Adrenal gland (tissue), 12 donors: ENCODE results near the gene RTN3. TPM values are rescaled to one million over a fixed set of nuclear protein-coding genes. Genes with fewer than 3 reads are reported as not detected.

ENCODE experiments used
- DNase-seq, 7 donors: peaks; one replicate each; pipeline ENCODE4 v3.0.0-alpha.2; 2019 to 2020
- H3K27ac ChIP-seq, 5 donors: fragments of 200-600 bp; sonication (generic) in 4 of 5; 1 replicate in 3 of 5; 2 replicates in 2 of 5; pipeline versions ENCODE4 v1.5.1 to v1.8.0; 2016 to 2020; ENCODE audit warnings: mild to moderate bottlenecking in 1 of 5
- H3K27me3 ChIP-seq: fragments of 200-600 bp; 2 replicates; pipeline ENCODE4 v1.8.0; 2021
- H3K36me3 ChIP-seq, 2 donors: fragments of 200-600 bp; replicated peaks in 1 of 2; 1 replicate in 1 of 2; 2 replicates in 1 of 2; pipeline versions ENCODE4 v1.5.1 to v1.8.0; 2018 to 2022
- H3K4me1 ChIP-seq, 2 donors: fragments of 200-600 bp; replicated peaks in 1 of 2; 1 replicate in 1 of 2; 2 replicates in 1 of 2; pipeline versions ENCODE4 v1.5.1 to v1.8.0; 2018 to 2021
- H3K4me3 ChIP-seq, 4 donors: fragments of 200-600 bp; sonication (generic) in 3 of 4; one replicate each; pipeline ENCODE4 v1.5.1; 2016 to 2018
- H3K9me3 ChIP-seq, 3 donors: fragments of 200-600 bp; sonication (generic) in 1 of 3; replicated peaks in 1 of 3; 1 replicate in 2 of 3; 2 replicates in 1 of 3; pipeline versions ENCODE4 v1.5.1 to v1.8.0; 2016 to 2021
- CTCF ChIP-seq, 6 experiments: fragments of 450-650 bp in 4 of 6; fragments of 200-600 bp in 2 of 6; sonication (generic) in 1 of 6; IDR thresholded peaks; 1 replicate in 5 of 6; 2 replicates in 1 of 6; pipeline versions ENCODE4 v1.5.1 to v1.8.0; 2016 to 2021; ENCODE audit warnings: antibody characterized with exemption in 6 of 6, mild to moderate bottlenecking in 2 of 6, moderate library complexity in 1 of 6
- POLR2A ChIP-seq, 2 donors: fragments of 450-650 bp; IDR thresholded peaks; one replicate each; pipeline ENCODE4 v1.6.1; 2017; ENCODE audit warnings: antibody characterized with exemption in 2 of 2, mild to moderate bottlenecking in 2 of 2, moderate library complexity in 1 of 2
- WGBS, 4 donors: extraction: QIAGEN DNeasy Blood & Tissue Kit in 2 of 4; methylation state at CpG; one replicate each; pipeline versions ENCODE4 v1.1.5 to v1.1.7; 2013 to 2017; 5-methylcytosine and 5-hydroxymethylcytosine counted together
- intact Hi-C, 2 donors: fragments of 100-400 bp; cut with DNase I; formaldehyde crosslinking; loops; one replicate each; pipeline versions ENCODE4 v1.14.1 to v1.15.0; 2022 to 2023
- polyA plus RNA-seq, 3 donors: library from polyadenylated mRNA; stranded (reverse); fragments of 200-250 nt in 2 of 3; fragments of 350-450 nt in 1 of 3; fragmentation: Illumina TruSeq in 1 of 3; extraction: RNeasy Lipid Tissue Mini Kit (QIAGEN cat#74804) in 1 of 3; gene quantifications; one replicate each; pipeline ENCODE4 v1.2.3, GENCODE V29; 2013 to 2014
- total RNA-seq, 9 donors: library from RNA; depleted of rRNA in 4 of 9; stranded (reverse); fragments of >200 nt in 4 of 9; fragments of 120-200 nt in 1 of 9; fragmentation: NEBNext Ultra II Directional in 1 of 9; extraction: Animal tissue kit (Norgen Biotek cat#: 25700) in 1 of 9; gene quantifications; one replicate each; pipeline versions ENCODE4 v1.1.0 to v1.2.4, GENCODE V29; 2013 to 2023
- donor health status: healthy with polysubstance abuse.
- donor health status: Bipolar disorder and iron deficiency.
- donor health status: DM: yes; HTN: yes; CAD: no.
- donor health status: DM: no; HTN: no; CAD: no.
- donor health status: DM: no; HTN: no; CAD: no.
- donor health status: DM: yes; HTN: yes; CAD: no.

RTN3 gene
- total and polyA plus RNA-seq, 12 donors, result 42.5 to 174 (median 95.3) TPM

- Histone ChIP-seq H3K4me3 (peak overlapping the region in 1 of 4 donors; percentile 56), H3K4me1 (peaks cover 31 to 43% of the 10 kb centered on the region in 2 donors), H3K36me3 (no peaks in the 10 kb centered on the region), H3K27me3 (no peaks in the 10 kb centered on the region), H3K9me3 (no peaks in the 10 kb centered on the region), H3K27ac (peak overlapping the region in 3 of 5 donors; percentile 13 to 71 (median 33))
- intact Hi-C loops, result loop anchor here in 1 of 2 donors (10.0 kb wide), 1 partner anchor 180 kb away; no protein-coding TSS in a partner anchor
- no peak for TF ChIP-seq CTCF (IDR thresholded peaks at IDR 0.05)
- no peak for TF ChIP-seq POLR2A (IDR thresholded peaks at IDR 0.05)
- peak in 2 of 7 donors; percentile 17 to 25 for DNase-seq
- WGBS, 4 donors, result 64 to 84% (median 68%) methylated on average over 3 to 23 of the region's 23 CpGs
Measured at GRCh38 chr11:63764340-63764678, 83.0 kb downstream of the RTN3 start.

- peak; percentile 45 to 81 (median 71) for DNase-seq
- Histone ChIP-seq H3K4me1 (peaks cover 34 to 49% of the 10 kb centered on the region in 2 donors), H3K36me3 (no peaks in the 10 kb centered on the region), H3K9me3 (no peaks in the 10 kb centered on the region), H3K4me3 (no peak overlapping the region), H3K27ac (peak overlapping the region in 3 of 5 donors; percentile 13 to 71 (median 33)), H3K27me3 (no peaks in the 10 kb centered on the region)
- WGBS, 4 donors, result 54 to 67% (median 59%) methylated on average over 7 to 30 of the region's 30 CpGs
- TF ChIP-seq POLR2A (IDR thresholded peaks at IDR 0.05), result no peak
- TF ChIP-seq CTCF (IDR thresholded peaks at IDR 0.05), result no peak
- intact Hi-C loops, result loop anchor here in 1 of 2 donors (10.0 kb wide), 1 partner anchor 180 kb away; no protein-coding TSS in a partner anchor
Measured at GRCh38 chr11:63764679-63765647, 83.7 kb downstream of the RTN3 start.

GRCh38 chr11:63765688-63766241 lies 84.5 kb downstream of the RTN3 start:
- Histone ChIP-seq H3K27me3 (no peaks in the 10 kb centered on the region), H3K4me3 (no peak overlapping the region), H3K9me3 (no peaks in the 10 kb centered on the region), H3K36me3 (no peaks in the 10 kb centered on the region), H3K27ac (peak overlapping the region in 1 of 5 donors; percentile 33), H3K4me1 (peaks cover 34 to 50% of the 10 kb centered on the region in 2 donors)
- peak in 5 of 7 donors; percentile 21 to 58 (median 27) for DNase-seq
- TF ChIP-seq POLR2A (IDR thresholded peaks at IDR 0.05) (no peak), CTCF (IDR thresholded peaks at IDR 0.05) (no peak)
- 82 to 91% (median 85%) methylated on average over 13 to 18 of the region's 18 CpGs for WGBS, 4 donors
- intact Hi-C loops, result loop anchor here (2.0 to 10.0 kb wide), 2 partner anchors 43 to 179 kb away; no protein-coding TSS in a partner anchor
